Endodermal cell (in vitro differentiated cells): ENCODE results near the gene PARP1. TPM values are rescaled to one million over a fixed set of nuclear protein-coding genes. Genes with fewer than 3 reads are reported as not detected.

Experiments used
- DNase-seq: peaks from one replicate; pipeline ENCODE4 v3.0.0-alpha.2; 2017
- H3K27ac ChIP-seq: 2 replicates; pipeline ENCODE4 v1.5.1; 2013; ENCODE audit warnings: mild to moderate bottlenecking, low read depth, low read length, moderate library complexity
- H3K27me3 ChIP-seq: 2 replicates; pipeline ENCODE4 v1.6.1; 2013; ENCODE audit warnings: mild to moderate bottlenecking, low read length, moderate library complexity; ENCODE audit not compliant: insufficient read depth, control insufficient read depth, poor library complexity, severe bottlenecking
- H3K36me3 ChIP-seq: 2 replicates; pipeline ENCODE4 v1.7.0; 2013; ENCODE audit warnings: mild to moderate bottlenecking, low read length, moderate library complexity; ENCODE audit not compliant: control insufficient read depth, insufficient read depth
- H3K4me1 ChIP-seq: one replicate; pipeline ENCODE4 v1.7.0; 2013; ENCODE audit warnings: low read length; ENCODE audit not compliant: control insufficient read depth, insufficient read depth
- H3K4me3 ChIP-seq: 2 replicates; pipeline ENCODE4 v1.5.1; 2013; ENCODE audit warnings: mild to moderate bottlenecking, low read length, moderate library complexity
- H3K9ac ChIP-seq: 2 replicates; pipeline ENCODE4 v1.6.1; 2013; ENCODE audit warnings: mild to moderate bottlenecking, low read length, moderate library complexity; ENCODE audit not compliant: poor library complexity, severe bottlenecking; ENCODE audit errors: extremely low read depth
- H3K9me3 ChIP-seq: 2 replicates; pipeline ENCODE4 v1.6.1; 2013; ENCODE audit warnings: mild to moderate bottlenecking, low read length, moderate library complexity; ENCODE audit not compliant: control insufficient read depth
- H3K27ac Mint-ChIP-seq: 2 replicates; pipeline ENCODE4 v1.8.0; 2020; ENCODE audit warnings: mixed read lengths
- H3K27me3 Mint-ChIP-seq: 2 replicates; pipeline ENCODE4 v1.8.0; 2021; ENCODE audit warnings: mild to moderate bottlenecking, mixed read lengths; ENCODE audit not compliant: insufficient read depth
- H3K36me3 Mint-ChIP-seq: 2 replicates; pipeline ENCODE4 v1.8.0; 2020; ENCODE audit warnings: low read depth, mixed read lengths
- H3K4me1 Mint-ChIP-seq: 2 replicates; pipeline ENCODE4 v1.8.0; 2020; ENCODE audit warnings: mixed read lengths
- H3K4me3 Mint-ChIP-seq: 2 replicates; pipeline ENCODE4 v1.8.0; 2020; ENCODE audit warnings: mild to moderate bottlenecking, moderate library complexity, mixed read lengths
- H3K9me3 Mint-ChIP-seq: 2 replicates; pipeline ENCODE4 v1.8.0; 2020; ENCODE audit warnings: mild to moderate bottlenecking, mixed read lengths
- WGBS, 2 experiments: methylation state at CpG; one replicate each; pipeline versions ENCODE4 v1.1.5 to v1.1.7; 2013; ENCODE audit warnings: missing lambda C conversion rate in 2 of 2, mixed read lengths in 1 of 2; ENCODE audit not compliant: insufficient coverage in 1 of 2, insufficient read length in 1 of 2; 5-methylcytosine and 5-hydroxymethylcytosine counted together
- total RNA-seq, 2 donors: library from RNA; stranded (reverse); fragmentation: NEBNext Ultra II Directional in 1 of 2; extraction: Animal tissue kit (Norgen Biotek cat#: 25700) in 1 of 2; gene quantifications; 2 replicates in 1 of 2; 3 replicates in 1 of 2; pipeline ENCODE4 v1.2.1, GENCODE V29; 2021
- TF ChIP-seq, protein P1 (sequence below): fragments of 200-600 bp; sonication (generic); conservative IDR thresholded peaks from 2 replicates; pipeline ENCODE4 v1.5.0; 2021; ENCODE audit warnings: antibody characterized with exemption, mild to moderate bottlenecking

The PARP1 gene
- total RNA-seq, 2 donors from 2014 or later: 170 to 173 TPM

DNA sequence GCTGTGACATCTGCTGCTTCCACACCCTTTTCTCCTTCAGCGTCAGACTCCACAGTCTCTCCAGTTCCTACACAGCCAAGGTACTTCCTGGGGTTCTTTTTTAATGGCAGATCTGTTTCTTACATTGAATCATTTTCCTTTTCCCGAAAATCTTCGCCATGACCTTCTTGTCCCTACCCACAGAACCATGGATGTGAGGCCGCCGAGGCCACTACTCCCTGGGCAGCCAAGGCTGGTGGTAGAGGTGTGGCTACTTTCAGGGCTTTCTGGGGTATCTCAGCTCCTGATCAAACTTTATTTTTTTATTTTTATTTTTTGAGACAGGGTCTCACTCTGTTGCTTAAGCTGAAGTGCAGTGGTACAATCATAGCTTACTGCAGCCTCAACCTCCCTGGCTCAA, 89.4 kb downstream of the PARP1 start:
- TF ChIP-seq, protein P1, sequence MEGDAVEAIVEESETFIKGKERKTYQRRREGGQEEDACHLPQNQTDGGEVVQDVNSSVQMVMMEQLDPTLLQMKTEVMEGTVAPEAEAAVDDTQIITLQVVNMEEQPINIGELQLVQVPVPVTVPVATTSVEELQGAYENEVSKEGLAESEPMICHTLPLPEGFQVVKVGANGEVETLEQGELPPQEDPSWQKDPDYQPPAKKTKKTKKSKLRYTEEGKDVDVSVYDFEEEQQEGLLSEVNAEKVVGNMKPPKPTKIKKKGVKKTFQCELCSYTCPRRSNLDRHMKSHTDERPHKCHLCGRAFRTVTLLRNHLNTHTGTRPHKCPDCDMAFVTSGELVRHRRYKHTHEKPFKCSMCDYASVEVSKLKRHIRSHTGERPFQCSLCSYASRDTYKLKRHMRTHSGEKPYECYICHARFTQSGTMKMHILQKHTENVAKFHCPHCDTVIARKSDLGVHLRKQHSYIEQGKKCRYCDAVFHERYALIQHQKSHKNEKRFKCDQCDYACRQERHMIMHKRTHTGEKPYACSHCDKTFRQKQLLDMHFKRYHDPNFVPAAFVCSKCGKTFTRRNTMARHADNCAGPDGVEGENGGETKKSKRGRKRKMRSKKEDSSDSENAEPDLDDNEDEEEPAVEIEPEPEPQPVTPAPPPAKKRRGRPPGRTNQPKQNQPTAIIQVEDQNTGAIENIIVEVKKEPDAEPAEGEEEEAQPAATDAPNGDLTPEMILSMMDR: no peak
- H3K27me3 ChIP-seq: peaks cover 1% of the 10 kb centered on the region
- H3K4me1 ChIP-seq: no peaks in the 10 kb centered on the region
- WGBS, 2 experiments: 99 to 100% methylated on average over 3 to 5 of the region's 5 CpGs
- H3K27ac Mint-ChIP-seq: no peak overlapping the region
- H3K27me3 Mint-ChIP-seq: peaks cover 17% of the 10 kb centered on the region
- no peaks in the 10 kb centered on the region for H3K36me3 Mint-ChIP-seq
- no peak overlapping the region for H3K9ac ChIP-seq
- no peak overlapping the region for H3K4me3 Mint-ChIP-seq
- H3K27ac ChIP-seq: no peak overlapping the region
- no peaks in the 10 kb centered on the region for H3K36me3 ChIP-seq
- H3K9me3 ChIP-seq: peaks cover 10% of the 10 kb centered on the region
- peaks cover 21% of the 10 kb centered on the region for H3K9me3 Mint-ChIP-seq
- H3K4me1 Mint-ChIP-seq: no peaks in the 10 kb centered on the region
- no peak overlapping the region for H3K4me3 ChIP-seq
- no peak for DNase-seq

GRCh38 chr1:226314055-226314454, 93.8 kb downstream of the PARP1 start:
- TF ChIP-seq, protein P1: no peak
- Mint-ChIP-seq H3K36me3 (no peaks in the 10 kb centered on the region), H3K27ac (no peak overlapping the region), H3K27me3 (peaks cover 39% of the 10 kb centered on the region), H3K4me1 (peaks cover 16% of the 10 kb centered on the region), H3K4me3 (no peak overlapping the region), H3K9me3 (peaks cover 10% of the 10 kb centered on the region)
- no peaks in the 10 kb centered on the region for H3K4me1 ChIP-seq
- no peak for DNase-seq
- H3K4me3 ChIP-seq: peak overlapping the region; percentile 10
- no peak overlapping the region for H3K9ac ChIP-seq
- H3K9me3 ChIP-seq: peaks cover 10% of the 10 kb centered on the region
- no peaks in the 10 kb centered on the region for H3K36me3 ChIP-seq
- H3K27me3 ChIP-seq: peaks cover 32% of the 10 kb centered on the region
- no peak overlapping the region for H3K27ac ChIP-seq

- no peaks in the 10 kb centered on the region for H3K4me1 ChIP-seq
- Mint-ChIP-seq H3K4me1 (peaks cover 19% of the 10 kb centered on the region), H3K27ac (no peak overlapping the region), H3K27me3 (peaks cover 37% of the 10 kb centered on the region), H3K4me3 (no peak overlapping the region), H3K9me3 (peaks cover 7% of the 10 kb centered on the region), H3K36me3 (no peaks in the 10 kb centered on the region)
- H3K9me3 ChIP-seq: peaks cover 10% of the 10 kb centered on the region
- no peaks in the 10 kb centered on the region for H3K36me3 ChIP-seq
- no peak overlapping the region for H3K4me3 ChIP-seq
- WGBS, 2 experiments: 100% methylated on average over 2 of the region's 2 CpGs; no CpG with 5 or more reads in 1 of the 2 experiments
- peaks cover 32% of the 10 kb centered on the region for H3K27me3 ChIP-seq
- no peak for DNase-seq
- TF ChIP-seq, protein P1: no peak
- no peak overlapping the region for H3K9ac ChIP-seq
- H3K27ac ChIP-seq: no peak overlapping the region
Measured at GRCh38 chr1:226312065-226312464, 95.8 kb downstream of the PARP1 start.
